ENCODE results near the gene ABR. TPM values are rescaled to one million over a fixed set of nuclear protein-coding genes. Genes with fewer than 3 reads are reported as not detected.

Gene ABR
- total RNA-seq, 6 experiments from 2014 or later: 7.4 to 21.5 (median 11.3) TPM

GRCh38 chr17:1010586-1010985, 169.2 kb downstream of the ABR start:
- WGBS (ENCODE audit: insufficient coverage, low coverage, low lambda C conversion rate, missing lambda C conversion rate): 70% methylated on average over 2 of the region's 14 CpGs

GRCh38 chr17:1010086-1010450, 169.7 kb downstream of the ABR start:
- no peaks in the 10 kb centered on the region for H3K9me3 ChIP-seq
- 80% methylated on average over 7 of the region's 10 CpGs for WGBS (ENCODE audit: insufficient coverage, low coverage, low lambda C conversion rate, missing lambda C conversion rate)
- H3K4me1 ChIP-seq: peaks cover 0 to 11% (median 4%) of the 10 kb centered on the region in 4 donors
- no peaks in the 10 kb centered on the region for H3K27me3 ChIP-seq
- no peak overlapping the region for H3K4me3 ChIP-seq
- peaks cover 0 to 6% (median 0%) of the 10 kb centered on the region in 4 donors for H3K36me3 ChIP-seq
- ATAC-seq (no peak), DNase-seq (peak in 1 of 3 donors; percentile 9)
- TF ChIP-seq CTCF (IDR thresholded peaks at IDR 0.05) (no peak), POLR2A (IDR thresholded peaks at IDR 0.05) (no peak)
- intact Hi-C loops (cut with DNase I): no loop called here
- H3K27ac ChIP-seq: no peak overlapping the region

More at GRCh38 chr17:1010586-1010985, 169.2 kb downstream of the ABR start:
- no peak for DNase-seq
- Histone ChIP-seq H3K27ac (no peak overlapping the region), H3K27me3 (no peaks in the 10 kb centered on the region), H3K4me1 (peaks cover 0 to 7% (median 3%) of the 10 kb centered on the region in 4 donors), H3K36me3 (peaks cover 0 to 6% (median 0%) of the 10 kb centered on the region in 4 donors), H3K4me3 (no peak overlapping the region), H3K9me3 (no peaks in the 10 kb centered on the region)
- intact Hi-C loops (cut with DNase I): no loop called here
- no peak for ATAC-seq
- TF ChIP-seq POLR2A (IDR thresholded peaks at IDR 0.05) (no peak), CTCF (IDR thresholded peaks at IDR 0.05) (no peak)

- H3K27ac ChIP-seq: no peak overlapping the region
- H3K4me1 ChIP-seq: peaks cover 0 to 12% (median 4%) of the 10 kb centered on the region in 4 donors
- 55% methylated on average over 7 of the region's 19 CpGs for WGBS (ENCODE audit: insufficient coverage, low coverage, low lambda C conversion rate, missing lambda C conversion rate)
- peaks cover 0 to 6% (median 0%) of the 10 kb centered on the region in 4 donors for H3K36me3 ChIP-seq
- DNase-seq: no peak
- H3K9me3 ChIP-seq: no peaks in the 10 kb centered on the region
- no peak for TF ChIP-seq CTCF (IDR thresholded peaks at IDR 0.05)
- no peak for TF ChIP-seq POLR2A (IDR thresholded peaks at IDR 0.05)
- intact Hi-C loops (cut with DNase I): no loop called here
- no peak for ATAC-seq
- no peaks in the 10 kb centered on the region for H3K27me3 ChIP-seq
- H3K4me3 ChIP-seq: no peak overlapping the region
Measured at GRCh38 chr17:1009229-1010085, 170.3 kb downstream of the ABR start.

- Histone ChIP-seq H3K4me1 (peaks cover 0 to 12% (median 4%) of the 10 kb centered on the region in 4 donors), H3K36me3 (peaks cover 0 to 6% (median 0%) of the 10 kb centered on the region in 4 donors)
Measured at GRCh38 chr17:1008008-1008761, 171.6 kb downstream of the ABR start.

More at GRCh38 chr17:1008008-1008761, 171.6 kb downstream of the ABR start:
- H3K9me3 ChIP-seq: no peaks in the 10 kb centered on the region
- TF ChIP-seq POLR2A (IDR thresholded peaks at IDR 0.05) (no peak), CTCF (IDR thresholded peaks at IDR 0.05) (no peak)
- H3K27me3 ChIP-seq: no peaks in the 10 kb centered on the region
- intact Hi-C loops (cut with DNase I): no loop called here
- ATAC-seq (no peak), DNase-seq (no peak)
- WGBS (ENCODE audit: insufficient coverage, low coverage, low lambda C conversion rate, missing lambda C conversion rate): 88% methylated on average over 6 of the region's 21 CpGs
- H3K27ac ChIP-seq: no peak overlapping the region
- no peak overlapping the region for H3K4me3 ChIP-seq

Data from right lobe of liver (tissue), 6 donors.